Spinal cord (tissue), 10 donors: ENCODE measurements around the gene RAB9B. TPM values are rescaled to one million over a fixed set of nuclear protein-coding genes. Genes with fewer than 3 reads are reported as not detected.

ENCODE experiments used
- DNase-seq, 6 donors: peaks; one replicate each; pipeline versions ENCODE4 v3.0.0 to v3.0.0-alpha.2; 2013 to 2015; ENCODE audit warnings: low spot score in 6 of 6, low read depth in 4 of 6
- H3K27ac ChIP-seq: one replicate; pipeline ENCODE4 v1.5.1; 2013; ENCODE audit warnings: low read depth, low read length, control low read depth
- H3K27me3 ChIP-seq: one replicate; pipeline ENCODE4 v1.6.1; 2013; ENCODE audit warnings: low read length; ENCODE audit not compliant: control insufficient read depth, insufficient read depth
- H3K36me3 ChIP-seq: one replicate; pipeline ENCODE4 v1.6.1; 2013; ENCODE audit warnings: low read length; ENCODE audit not compliant: control insufficient read depth, insufficient read depth
- H3K4me1 ChIP-seq: one replicate; pipeline ENCODE4 v1.6.1; 2013; ENCODE audit warnings: low read length; ENCODE audit not compliant: control insufficient read depth, insufficient read depth
- H3K4me3 ChIP-seq: one replicate; pipeline ENCODE4 v1.5.1; 2013; ENCODE audit warnings: low read depth, low read length, control low read depth
- H3K9me3 ChIP-seq: one replicate; pipeline ENCODE4 v1.6.1; 2013; ENCODE audit warnings: low read length; ENCODE audit not compliant: control insufficient read depth, insufficient read depth
- WGBS: methylation state at CpG from one replicate; pipeline ENCODE4 v1.1.5; 2013; ENCODE audit warnings: missing lambda C conversion rate; ENCODE audit not compliant: insufficient coverage; 5-methylcytosine and 5-hydroxymethylcytosine counted together
- polyA plus RNA-seq, 2 donors: library from polyadenylated mRNA; unstranded; fragments of 120-200 nt; gene quantifications; one replicate each; pipeline ENCODE4 v1.2.1, GENCODE V29; 2013; ENCODE audit not compliant: insufficient read length in 2 of 2
- small RNA-seq: library from RNA; depleted of rRNA; stranded (forward); fragments of <200 nt; gene quantifications from one replicate; pipeline ENCODE3, GENCODE V24; 2014; ENCODE audit warnings: low replicate concordance
- total RNA-seq, 2 donors: library from RNA; depleted of rRNA in 1 of 2; stranded (reverse); fragments of 120-200 nt in 1 of 2; fragments of >200 nt in 1 of 2; gene quantifications; one replicate each; pipeline versions ENCODE4 v1.2.3 to v1.2.4, GENCODE V29; 2013 to 2014
- donor health status: healthy.

Gene RAB9B
- total and polyA plus RNA-seq, 4 donors: 11.2 to 35.8 (median 23.2) TPM

DNA sequence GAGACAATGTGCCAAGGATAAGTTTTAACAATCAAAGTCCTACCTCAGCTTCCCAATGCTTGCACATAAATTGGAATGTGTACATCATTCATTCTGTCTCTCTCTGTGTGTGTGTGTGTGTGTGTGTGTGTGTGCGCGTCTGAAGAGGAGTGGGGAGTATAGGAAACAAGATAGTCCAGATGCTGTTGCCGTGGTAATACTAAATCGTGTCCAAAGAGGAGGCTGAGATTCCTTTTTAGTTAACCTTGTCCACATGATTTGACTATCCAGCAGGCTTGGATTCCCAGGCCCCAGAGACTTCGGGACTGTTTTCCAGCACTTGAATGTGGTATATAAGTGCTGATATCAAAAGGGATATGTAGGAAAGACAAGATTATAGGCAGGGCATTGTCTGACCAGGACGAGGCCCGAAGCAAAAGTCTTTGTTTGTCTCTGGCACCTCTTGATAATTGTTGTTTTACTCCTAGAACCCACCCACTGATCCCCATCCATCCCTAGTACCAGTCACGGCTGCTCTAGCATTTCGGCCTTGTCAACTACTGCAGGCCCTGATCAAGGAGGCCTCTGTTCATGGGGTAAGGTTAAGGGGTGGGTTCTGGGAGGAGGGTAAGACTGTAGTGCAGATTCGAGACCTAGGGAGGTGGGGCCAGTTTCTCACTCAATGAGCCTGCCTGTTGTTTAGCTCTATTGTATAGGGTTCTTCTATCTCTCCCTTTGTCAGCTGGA lies 51.6 kb downstream of the RAB9B start:
- H3K4me3 ChIP-seq: peak overlapping the region; percentile 42
- DNase-seq: peak in 2 of 6 donors; percentile 15 to 39
- peaks cover under 1% of the 10 kb centered on the region for H3K27me3 ChIP-seq
- H3K36me3 ChIP-seq: no peaks in the 10 kb centered on the region
- H3K4me1 ChIP-seq: peaks cover 14% of the 10 kb centered on the region
- no peaks in the 10 kb centered on the region for H3K9me3 ChIP-seq
- 57% methylated on average over 6 of the region's 10 CpGs for WGBS
- peak overlapping the region; percentile 26 for H3K27ac ChIP-seq

- peak in 3 of 6 donors; percentile 57 to 90 (median 86) for DNase-seq
Measured at GRCh38 chrX:103779141-103779789, 52.8 kb downstream of the RAB9B start.

GRCh38 chrX:103776546-103776945 lies 55.5 kb downstream of the RAB9B start, which contains the start of gene PLP1:
Gene PLP1, plus strand, starts transcription at chrX:103776840. Its CDS starts 156 bp downstream, at chrX:103776996.
- peak within 1 kb of the TSS; percentile 68 for H3K27ac ChIP-seq
- 55% methylated on average over 1 of the region's 2 CpGs for WGBS

More at GRCh38 chrX:103779141-103779789, 52.8 kb downstream of the RAB9B start:
- no peaks in the 10 kb centered on the region for H3K36me3 ChIP-seq
- peaks cover 14% of the 10 kb centered on the region for H3K4me1 ChIP-seq
- peaks cover 2% of the 10 kb centered on the region for H3K27me3 ChIP-seq
- peak overlapping the region; percentile 42 for H3K4me3 ChIP-seq
- no peaks in the 10 kb centered on the region for H3K9me3 ChIP-seq
- 30% methylated on average over 3 of the region's 6 CpGs for WGBS
- peak overlapping the region; percentile 26 for H3K27ac ChIP-seq

DNA sequence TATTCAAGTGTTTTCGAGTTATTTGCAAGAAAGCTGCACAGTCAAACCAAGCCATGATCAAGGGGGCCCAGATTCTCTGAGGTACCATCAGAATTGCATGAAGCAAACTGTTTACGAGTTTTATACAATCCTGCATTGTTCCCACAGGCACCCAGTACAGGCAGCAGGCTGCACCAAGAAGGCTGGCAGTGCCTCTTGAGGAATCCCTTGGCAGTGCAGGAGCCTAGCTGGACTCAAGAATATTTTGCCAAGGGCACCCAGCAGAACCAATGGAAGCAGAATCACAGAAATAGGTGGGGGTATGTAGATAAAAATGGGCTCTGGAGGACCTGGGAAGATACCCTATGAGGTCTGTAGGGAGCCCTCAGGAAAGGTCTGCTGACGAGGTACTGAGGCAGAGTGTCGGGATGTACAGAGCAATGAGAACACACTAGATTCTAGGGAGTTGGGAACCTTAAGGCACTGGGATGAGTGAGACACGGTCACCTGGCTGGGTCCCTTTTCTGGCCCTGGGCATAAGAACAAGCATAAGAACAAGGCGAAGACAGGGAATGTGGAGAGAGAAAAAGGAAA lies 57.9 kb downstream of the RAB9B start:
- peak in 2 of 6 donors; percentile 44 to 73 for DNase-seq
- peaks cover 13% of the 10 kb centered on the region for H3K4me1 ChIP-seq
- no peaks in the 10 kb centered on the region for H3K9me3 ChIP-seq
- 59% methylated on average over 5 of the region's 6 CpGs for WGBS
- no peaks in the 10 kb centered on the region for H3K36me3 ChIP-seq
- H3K4me3 ChIP-seq: no peak overlapping the region
- H3K27ac ChIP-seq: peak overlapping the region; percentile 68
- peaks cover 4% of the 10 kb centered on the region for H3K27me3 ChIP-seq

More at GRCh38 chrX:103776546-103776945, 55.5 kb downstream of the RAB9B start, which contains the start of gene PLP1:
- peak within 1 kb of the TSS; percentile 42 for H3K4me3 ChIP-seq
- H3K36me3 ChIP-seq: no peaks in the 10 kb centered on the region
- peaks cover 20% of the 10 kb centered on the region for H3K4me1 ChIP-seq
- DNase-seq: peak in 2 of 6 donors; percentile 26 to 56
- H3K9me3 ChIP-seq: no peaks in the 10 kb centered on the region
- H3K27me3 ChIP-seq: peaks cover 2% of the 10 kb centered on the region

GRCh38 chrX:103773445-103773844 lies 58.6 kb downstream of the RAB9B start:
- WGBS: 47% methylated on average over 1 of the region's 3 CpGs
- no peak overlapping the region for H3K4me3 ChIP-seq
- peak overlapping the region; percentile 68 for H3K27ac ChIP-seq
- H3K27me3 ChIP-seq: peaks cover 4% of the 10 kb centered on the region
- peaks cover 12% of the 10 kb centered on the region for H3K4me1 ChIP-seq
- DNase-seq: no peak
- H3K9me3 ChIP-seq: no peaks in the 10 kb centered on the region
- H3K36me3 ChIP-seq: no peaks in the 10 kb centered on the region

Small RNA genes lying within 50 kb of the gene (small RNA-seq; reads per million reads assigned to genes)
- not detected for gene RNA5SP511

Other genes starting within 250 kb of the RAB9B start
- 100 to 1,000 TPM in 1 of 2 donors, 10 to 100 TPM in 1; 40.8 to 115 TPM for gene TCEAL4, start 246.7 kb downstream of the RAB9B start, total RNA-seq
- 100 to 1,000 TPM; 210 to 224 TPM for gene TCEAL4, start 246.7 kb downstream of the RAB9B start, polyA plus RNA-seq
- 10 to 100 TPM; 11.7 to 29.8 TPM for gene TCEAL3, start 224.3 kb downstream of the RAB9B start, total RNA-seq
- 10 to 100 TPM; 77.2 TPM for gene TCEAL3, start 224.3 kb downstream of the RAB9B start, polyA plus RNA-seq
- 10 to 100 TPM; 35.6 to 39.2 TPM for gene TCEAL1, start 203.3 kb downstream of the RAB9B start, total RNA-seq
- gene TCEAL1, start 203.3 kb downstream of the RAB9B start, polyA plus RNA-seq: 10 to 100 TPM; 53.4 to 58.7 TPM
- gene MORF4L2, start 145.6 kb downstream of the RAB9B start, total RNA-seq: 100 to 1,000 TPM; 365 to 391 TPM
- 100 to 1,000 TPM; 331 to 336 TPM for gene MORF4L2, start 145.6 kb downstream of the RAB9B start, polyA plus RNA-seq
- under 1 TPM in 1 of 2 donors, not detected in 1; 0.44 TPM for gene TMEM31, start 121.3 kb downstream of the RAB9B start, total RNA-seq
- under 1 TPM in 1 of 2 donors, not detected in 1; 0.68 TPM for gene TMEM31, start 121.3 kb downstream of the RAB9B start, polyA plus RNA-seq
- gene PLP1, start 55.4 kb downstream of the RAB9B start, total RNA-seq: 1,000 to 10,000 TPM in 1 of 2 donors, 100 to 1,000 TPM in 1; 928 to 2,816 TPM
- 1,000 to 10,000 TPM in 1 of 2 donors, 100 to 1,000 TPM in 1; 888 to 1,680 TPM for gene PLP1, start 55.4 kb downstream of the RAB9B start, polyA plus RNA-seq
- gene TMSB15B, start 130.4 kb upstream of the RAB9B start, total RNA-seq: 10 to 100 TPM; 14.1 to 20.1 TPM
- 10 to 100 TPM; 34.0 to 35.5 TPM for gene TMSB15B, start 130.4 kb upstream of the RAB9B start, polyA plus RNA-seq
- not detected for gene H2BW1, start 181.5 kb upstream of the RAB9B start, total RNA-seq
- gene H2BW1, start 181.5 kb upstream of the RAB9B start, polyA plus RNA-seq: not detected
- gene H2BW2, start 207.7 kb upstream of the RAB9B start, total RNA-seq: not detected
- gene H2BW2, start 207.7 kb upstream of the RAB9B start, polyA plus RNA-seq: 1 to 10 TPM; 1.3 to 1.6 TPM
- 10 to 100 TPM; 12.8 to 15.7 TPM for gene TMSB15C, start 244.0 kb upstream of the RAB9B start, total RNA-seq
- gene TMSB15C, start 244.0 kb upstream of the RAB9B start, polyA plus RNA-seq: 10 to 100 TPM; 17.3 to 22.4 TPM